HepG2 (cell line): ENCODE measurements around the gene ABHD1. TPM values are rescaled to one million over a fixed set of nuclear protein-coding genes. Genes with fewer than 3 reads are reported as not detected.
A peak's percentile ranks its signal among the peaks of the same experiment; 100 is the strongest.

Source experiments
- ATF4 ChIP-seq, 2 experiments: fragments of 450-650 bp in 1 of 2; sonication (generic) in 1 of 2; formaldehyde crosslinking; IDR thresholded peaks; 2 replicates each; pipeline versions ENCODE4 v1.5.0 to v1.8.0; 2020 to 2022; ENCODE audit warnings: mild to moderate bottlenecking in 1 of 2, missing genetic modification reagents in 1 of 2
- ETV6 ChIP-seq: sonication (generic); formaldehyde crosslinking; conservative IDR thresholded peaks from 2 replicates; pipeline ENCODE4 v1.4.0; 2020; ENCODE audit warnings: missing genetic modification reagents
- EZH2 ChIP-seq: conservative IDR thresholded peaks from 2 replicates; pipeline ENCODE4 v1.6.1; 2012; ENCODE audit warnings: mild to moderate bottlenecking, low read depth, low read length, moderate library complexity
- FUBP1 ChIP-seq: sonication (generic); formaldehyde crosslinking; IDR thresholded peaks from 2 replicates; pipeline ENCODE4 v1.5.1; 2020; ENCODE audit warnings: missing genetic modification reagents, mild to moderate bottlenecking, borderline replicate concordance
- HNRNPH1 ChIP-seq: fragments of 200-400 bp; formaldehyde crosslinking; optimal IDR thresholded peaks from 2 replicates; pipeline ENCODE3; 2017; ENCODE audit warnings: mild to moderate bottlenecking, low read depth, low read length
- MTA3 ChIP-seq: sonication (generic); formaldehyde crosslinking; IDR thresholded peaks from 2 replicates; pipeline ENCODE4 v1.4.0; 2020; ENCODE audit warnings: missing genetic modification reagents
- PHF8 ChIP-seq: sonication (generic); formaldehyde crosslinking; IDR thresholded peaks from 2 replicates; pipeline ENCODE4 v1.5.0; 2020; ENCODE audit warnings: missing genetic modification reagents
- PRDM10 ChIP-seq: sonication (generic); formaldehyde crosslinking; IDR thresholded peaks from 2 replicates; pipeline ENCODE4 v1.4.0; 2020; ENCODE audit warnings: low read depth, missing genetic modification reagents
- RELA ChIP-seq: sonication (generic); formaldehyde crosslinking; IDR thresholded peaks from 2 replicates; pipeline ENCODE4 v1.4.0; 2020; ENCODE audit warnings: missing genetic modification reagents
- ZFP90 ChIP-seq: sonication (generic); formaldehyde crosslinking; IDR thresholded peaks from 2 replicates; pipeline ENCODE4 v1.8.0; 2022; ENCODE audit warnings: missing genetic modification reagents, mild to moderate bottlenecking, inconsistent platforms, borderline replicate concordance
- ZNF17 ChIP-seq: sonication (generic); formaldehyde crosslinking; IDR thresholded peaks from 2 replicates; pipeline ENCODE4 v1.5.0; 2020; ENCODE audit warnings: mild to moderate bottlenecking, missing genetic modification reagents
- ZNF441 ChIP-seq: sonication (generic); formaldehyde crosslinking; IDR thresholded peaks from 2 replicates; pipeline ENCODE4 v1.7.0; 2021; ENCODE audit warnings: missing genetic modification reagents, borderline replicate concordance
- ZNF790 ChIP-seq: sonication (generic); formaldehyde crosslinking; IDR thresholded peaks from 2 replicates; pipeline ENCODE4 v1.8.0; 2022; ENCODE audit warnings: missing genetic modification reagents, mild to moderate bottlenecking, borderline replicate concordance
- ZSCAN12 ChIP-seq: sonication (generic); formaldehyde crosslinking; IDR thresholded peaks from 2 replicates; pipeline ENCODE4 v1.9.0; 2021; ENCODE audit warnings: mild to moderate bottlenecking, missing genetic modification reagents
- polyA plus RNA-seq, 8 experiments: library from polyadenylated mRNA; depleted of rRNA in 3 of 8; stranded (reverse) in 7 of 8; unstranded in 1 of 8; fragments of >200 nt; fragmentation: Illumina TruSeq in 4 of 8; extraction: Trizol in 4 of 8; gene quantifications; 2 replicates each; pipeline versions ENCODE4 v1.2.1 to v1.2.3, GENCODE V29; 2011 to 2016; ENCODE audit warnings: low read depth in 4 of 8, missing spikeins in 1 of 8, mixed read lengths in 1 of 8; ENCODE audit not compliant: insufficient read depth in 1 of 8
- total RNA-seq, 5 experiments: library from RNA; depleted of rRNA; stranded (reverse); fragments of >200 nt; fragmentation: Illumina TruSeq; extraction: Trizol; gene quantifications; 2 replicates each; pipeline ENCODE4 v1.2.3, GENCODE V29; 2016; ENCODE audit warnings: low read depth in 1 of 5
- TF ChIP-seq, protein P1 (sequence below): sonication (generic); formaldehyde crosslinking; IDR thresholded peaks from 2 replicates; pipeline ENCODE4 v1.8.1; 2022; ENCODE audit warnings: low read depth, mild to moderate bottlenecking, missing genetic modification reagents
- TF ChIP-seq, protein P2 (sequence below): sonication (generic); formaldehyde crosslinking; conservative IDR thresholded peaks from 2 replicates; pipeline ENCODE4 v1.4.0; 2020; ENCODE audit warnings: missing genetic modification reagents

Gene ABHD1
- total and polyA plus RNA-seq, 2 of the 13 experiments (the other 11 are each of a cell fraction or from before 2014, with no cell fraction given): 0.04 to 0.81 TPM

- TF ChIP-seq, protein P1, sequence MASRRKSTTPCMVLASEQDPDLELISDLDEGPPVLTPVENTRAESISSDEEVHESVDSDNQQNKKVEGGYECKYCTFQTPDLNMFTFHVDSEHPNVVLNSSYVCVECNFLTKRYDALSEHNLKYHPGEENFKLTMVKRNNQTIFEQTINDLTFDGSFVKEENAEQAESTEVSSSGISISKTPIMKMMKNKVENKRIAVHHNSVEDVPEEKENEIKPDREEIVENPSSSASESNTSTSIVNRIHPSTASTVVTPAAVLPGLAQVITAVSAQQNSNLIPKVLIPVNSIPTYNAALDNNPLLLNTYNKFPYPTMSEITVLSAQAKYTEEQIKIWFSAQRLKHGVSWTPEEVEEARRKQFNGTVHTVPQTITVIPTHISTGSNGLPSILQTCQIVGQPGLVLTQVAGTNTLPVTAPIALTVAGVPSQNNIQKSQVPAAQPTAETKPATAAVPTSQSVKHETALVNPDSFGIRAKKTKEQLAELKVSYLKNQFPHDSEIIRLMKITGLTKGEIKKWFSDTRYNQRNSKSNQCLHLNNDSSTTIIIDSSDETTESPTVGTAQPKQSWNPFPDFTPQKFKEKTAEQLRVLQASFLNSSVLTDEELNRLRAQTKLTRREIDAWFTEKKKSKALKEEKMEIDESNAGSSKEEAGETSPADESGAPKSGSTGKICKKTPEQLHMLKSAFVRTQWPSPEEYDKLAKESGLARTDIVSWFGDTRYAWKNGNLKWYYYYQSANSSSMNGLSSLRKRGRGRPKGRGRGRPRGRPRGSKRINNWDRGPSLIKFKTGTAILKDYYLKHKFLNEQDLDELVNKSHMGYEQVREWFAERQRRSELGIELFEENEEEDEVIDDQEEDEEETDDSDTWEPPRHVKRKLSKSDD: peak; percentile 92; the same call in 1 of the 2 replicates
- TF ChIP-seq ZSCAN12 (CRISPR knock-in tag) (peak; percentile 74; the same call in 1 of the 2 replicates), RELA (CRISPR knock-in tag) (no peak), PRDM10 (CRISPR knock-in tag) (peak; percentile 71; the same call in 1 of the 2 replicates), MTA3 (CRISPR knock-in tag) (no peak), FUBP1 (no peak), HNRNPH1 (peak; percentile 50), ATF4 (CRISPR knock-in tag; IDR thresholded peaks at IDR 0.05) (peak in 1 of 2 experiments; percentile 84; a peak in 2 of 4 replicates), ZNF17 (CRISPR knock-in tag) (no peak), ZFP90 (CRISPR knock-in tag) (peak; percentile 66; the same call in 1 of the 2 replicates), ETV6 (peak; percentile 47; the same call in 1 of the 2 replicates), PHF8 (CRISPR knock-in tag) (peak; percentile 28; the same call in 1 of the 2 replicates), ZNF441 (CRISPR knock-in tag) (peak; percentile 52), ZNF790 (no peak), EZH2 (no peak)
- TF ChIP-seq, protein P2, sequence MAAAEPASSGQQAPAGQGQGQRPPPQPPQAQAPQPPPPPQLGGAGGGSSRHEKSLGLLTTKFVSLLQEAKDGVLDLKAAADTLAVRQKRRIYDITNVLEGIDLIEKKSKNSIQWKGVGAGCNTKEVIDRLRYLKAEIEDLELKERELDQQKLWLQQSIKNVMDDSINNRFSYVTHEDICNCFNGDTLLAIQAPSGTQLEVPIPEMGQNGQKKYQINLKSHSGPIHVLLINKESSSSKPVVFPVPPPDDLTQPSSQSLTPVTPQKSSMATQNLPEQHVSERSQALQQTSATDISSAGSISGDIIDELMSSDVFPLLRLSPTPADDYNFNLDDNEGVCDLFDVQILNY: peak; percentile 42; the same call in 1 of the 2 replicates
These were observed 27.6 kb upstream of the ABHD1 start (continued) for GRCh38 chr2:27095745-27096651.
